Naive B cell (primary cell): ENCODE measurements around the gene PLCXD1. TPM values are rescaled to one million over a fixed set of nuclear protein-coding genes. Genes with fewer than 3 reads are reported as not detected.
A peak's percentile ranks its signal among the peaks of the same experiment; 100 is the strongest.
"Not testable (repeated sequence)": the region's sequence is repeated elsewhere in the genome, so short reads cannot be mapped to it uniquely, and the experiment has no call there.

Source experiments
- ATAC-seq, 2 donors: fragments of 150-1000 bp; cut with Tn5 transposase; 2 replicates each; pipeline ENCODE4 v1.10.0; 2021; ENCODE audit warnings: low read depth in 2 of 2, mild to moderate bottlenecking in 2 of 2, moderate library complexity in 2 of 2
- DNase-seq: peaks from one replicate; pipeline ENCODE4 v3.0.0; 2022
- H3K27ac Mint-ChIP-seq, 6 donors: one replicate each; pipeline ENCODE4 v1.8.0; 2020 to 2022; ENCODE audit warnings: mild to moderate bottlenecking in 6 of 6, mixed read lengths in 6 of 6, moderate library complexity in 5 of 6, inconsistent platforms in 2 of 6
- H3K27me3 Mint-ChIP-seq, 3 donors: one replicate each; pipeline ENCODE4 v1.8.0; 2021 to 2022; ENCODE audit warnings: mixed read lengths in 3 of 3, mild to moderate bottlenecking in 1 of 3
- H3K36me3 Mint-ChIP-seq, 2 donors: one replicate each; pipeline ENCODE4 v1.8.0; 2020 to 2022; ENCODE audit warnings: mixed read lengths in 2 of 2, inconsistent platforms in 1 of 2, mild to moderate bottlenecking in 1 of 2
- H3K4me1 Mint-ChIP-seq, 3 donors: one replicate each; pipeline ENCODE4 v1.8.0; 2020 to 2022; ENCODE audit warnings: mixed read lengths in 3 of 3, inconsistent platforms in 1 of 3, mild to moderate bottlenecking in 1 of 3, moderate library complexity in 1 of 3
- H3K4me3 Mint-ChIP-seq, 8 donors: one replicate each; pipeline ENCODE4 v1.8.0; 2020 to 2022; ENCODE audit warnings: mild to moderate bottlenecking in 8 of 8, mixed read lengths in 8 of 8, moderate library complexity in 8 of 8, inconsistent platforms in 2 of 8
- H3K9me3 Mint-ChIP-seq, 7 donors: one replicate each; pipeline ENCODE4 v1.8.0; 2020 to 2022; ENCODE audit warnings: mixed read lengths in 7 of 7, mild to moderate bottlenecking in 5 of 7, inconsistent platforms in 2 of 7, moderate library complexity in 1 of 7
- polyA plus RNA-seq, 6 donors: library from polyadenylated mRNA; unstranded; fragments of 300-500 nt; fragmentation: Illumina TruSeq; gene quantifications; one replicate each; pipeline ENCODE4 v1.2.3, GENCODE V29; 2021; ENCODE audit warnings: low read depth in 6 of 6

PLCXD1 gene
- polyA plus RNA-seq, 6 donors from 2014 or later: 2.6 to 6.5 (median 4.8) TPM; not detected in 1

DNA sequence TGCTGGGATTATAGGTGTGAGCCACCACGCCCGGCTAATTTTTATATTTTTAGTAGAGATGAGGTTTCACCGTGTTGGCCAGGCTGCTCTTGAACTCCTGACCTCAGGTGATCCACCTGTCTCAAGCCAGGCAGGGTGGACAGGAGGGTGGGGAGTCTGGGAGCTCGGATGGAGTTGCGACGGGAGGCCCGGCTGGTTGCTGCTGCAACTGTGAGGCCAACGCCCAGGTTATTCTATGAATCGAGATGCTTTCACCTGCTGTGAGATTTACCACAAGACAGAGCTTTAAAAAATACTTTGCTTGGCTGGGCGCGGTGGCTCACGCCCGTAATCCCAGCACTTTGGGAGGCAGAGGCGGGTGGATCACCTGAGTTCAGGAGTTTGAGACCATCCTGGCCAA, 24.1 kb upstream of the PLCXD1 start:
- Mint-ChIP-seq H3K4me1 (peaks cover 0 to 17% (median 8%) of the 10 kb centered on the region in 3 donors), H3K9me3 (peaks cover 0 to 12% (median 10%) of the 10 kb centered on the region in 7 donors)
- not testable (repeated sequence) for ATAC-seq, H3K36me3 Mint-ChIP-seq, H3K27ac Mint-ChIP-seq, H3K27me3 Mint-ChIP-seq, H3K4me3 Mint-ChIP-seq, DNase-seq

GRCh38 chrX:257681-258289, 23.4 kb upstream of the PLCXD1 start:
- peaks cover 0 to 10% (median under 1%) of the 10 kb centered on the region in 3 donors for H3K4me1 Mint-ChIP-seq
- no peak for ATAC-seq

DNA sequence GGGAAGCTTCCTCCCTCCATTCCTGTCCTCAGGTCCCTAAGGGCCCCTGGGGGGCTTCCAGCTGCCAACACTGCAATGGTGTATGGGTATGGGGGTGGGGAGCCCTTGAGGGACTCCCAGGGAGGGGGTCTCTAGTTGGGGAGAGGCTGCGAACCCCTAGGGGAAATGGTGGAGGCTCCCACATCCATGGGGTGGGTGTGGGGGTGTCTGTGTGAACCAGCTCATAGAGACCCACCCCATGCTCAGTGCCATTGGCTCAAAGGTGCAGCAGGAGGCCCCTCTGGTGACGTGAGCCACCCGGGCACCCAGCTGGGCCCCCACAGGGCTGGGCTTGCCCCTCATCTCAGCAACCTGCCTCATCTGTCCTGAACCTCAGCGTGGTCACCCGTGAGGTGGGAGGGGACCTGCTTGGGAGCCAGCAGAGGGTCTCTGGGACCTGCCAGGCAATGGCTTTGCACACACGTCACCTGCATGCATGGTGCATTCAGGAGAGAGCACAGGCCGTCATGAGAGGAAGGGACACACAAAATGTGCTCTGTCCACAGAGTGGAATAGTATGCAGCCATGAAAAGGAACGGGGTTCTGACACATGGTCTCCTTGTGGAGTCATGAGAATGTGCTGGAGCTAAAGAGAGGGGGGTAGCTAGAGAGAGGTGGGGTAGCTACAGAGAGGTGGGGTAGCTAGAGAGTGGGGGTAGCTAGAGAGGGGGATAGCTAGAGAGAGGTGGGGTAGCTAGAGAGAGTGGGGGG, 22.7 kb upstream of the PLCXD1 start:
- H3K27ac Mint-ChIP-seq: peak overlapping the region in 1 of 6 donors; percentile 95
- ATAC-seq: no peak

More at GRCh38 chrX:257681-258289, 23.4 kb upstream of the PLCXD1 start:
- Mint-ChIP-seq H3K36me3 (peaks cover 0 to 2% of the 10 kb centered on the region in 2 donors), H3K4me3 (no peak overlapping the region), H3K27ac (peak overlapping the region in 1 of 6 donors; percentile 41), H3K9me3 (peaks cover 0 to 5% (median 3%) of the 10 kb centered on the region in 7 donors), H3K27me3 (no peaks in the 10 kb centered on the region)
- no peak for DNase-seq

DNA sequence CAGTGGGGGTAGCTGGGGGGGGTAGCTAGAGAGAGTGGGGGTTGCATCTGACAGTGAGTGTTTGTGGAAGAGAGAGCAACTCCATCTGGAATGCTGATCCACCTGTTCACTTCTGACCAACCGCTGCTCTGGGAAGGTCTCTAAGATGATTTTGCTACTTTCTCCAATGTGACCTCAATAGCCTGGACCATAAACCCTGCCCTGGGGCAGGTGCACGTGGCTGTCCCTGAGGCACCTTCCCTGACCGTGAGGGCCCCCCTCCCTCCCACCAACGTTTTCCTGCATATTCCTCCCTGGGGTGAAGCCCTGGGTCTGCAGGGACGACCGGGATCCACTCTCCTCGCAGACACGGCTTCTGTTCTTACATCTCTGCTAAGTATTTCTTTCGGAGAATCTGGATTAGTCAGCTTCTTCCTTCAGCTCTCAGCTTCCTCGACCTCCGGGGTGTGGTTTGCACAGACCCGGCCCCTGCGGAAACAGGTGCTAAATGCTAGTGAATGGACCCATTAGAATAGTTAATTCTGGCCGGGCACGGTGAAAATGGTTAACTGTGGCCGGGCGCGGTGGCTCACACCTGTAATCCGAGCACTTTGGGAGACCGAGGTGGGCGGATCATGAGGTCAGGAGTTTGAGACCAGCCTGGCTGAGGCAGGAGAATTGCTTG, 21.4 kb upstream of the PLCXD1 start:
- H3K9me3 Mint-ChIP-seq: no peaks in the 10 kb centered on the region
- no peaks in the 10 kb centered on the region for H3K36me3 Mint-ChIP-seq
- peak overlapping the region in 3 of 8 donors; percentile 21 to 52 (median 51) for H3K4me3 Mint-ChIP-seq
- H3K4me1 Mint-ChIP-seq: no peaks in the 10 kb centered on the region
- H3K27ac Mint-ChIP-seq: peak overlapping the region in 1 of 6 donors; percentile 11
- DNase-seq: no peak
- H3K27me3 Mint-ChIP-seq: no peaks in the 10 kb centered on the region
- ATAC-seq: no peak

More for the DNA sequence above, 22.7 kb upstream of the PLCXD1 start:
- DNase-seq: no peak
- Mint-ChIP-seq H3K4me3 (no peak overlapping the region), H3K9me3 (peaks cover 0 to 3% (median 2%) of the 10 kb centered on the region in 7 donors), H3K4me1 (peaks cover 0 to 5% (median 0%) of the 10 kb centered on the region in 3 donors), H3K36me3 (no peaks in the 10 kb centered on the region), H3K27me3 (no peaks in the 10 kb centered on the region)

DNA sequence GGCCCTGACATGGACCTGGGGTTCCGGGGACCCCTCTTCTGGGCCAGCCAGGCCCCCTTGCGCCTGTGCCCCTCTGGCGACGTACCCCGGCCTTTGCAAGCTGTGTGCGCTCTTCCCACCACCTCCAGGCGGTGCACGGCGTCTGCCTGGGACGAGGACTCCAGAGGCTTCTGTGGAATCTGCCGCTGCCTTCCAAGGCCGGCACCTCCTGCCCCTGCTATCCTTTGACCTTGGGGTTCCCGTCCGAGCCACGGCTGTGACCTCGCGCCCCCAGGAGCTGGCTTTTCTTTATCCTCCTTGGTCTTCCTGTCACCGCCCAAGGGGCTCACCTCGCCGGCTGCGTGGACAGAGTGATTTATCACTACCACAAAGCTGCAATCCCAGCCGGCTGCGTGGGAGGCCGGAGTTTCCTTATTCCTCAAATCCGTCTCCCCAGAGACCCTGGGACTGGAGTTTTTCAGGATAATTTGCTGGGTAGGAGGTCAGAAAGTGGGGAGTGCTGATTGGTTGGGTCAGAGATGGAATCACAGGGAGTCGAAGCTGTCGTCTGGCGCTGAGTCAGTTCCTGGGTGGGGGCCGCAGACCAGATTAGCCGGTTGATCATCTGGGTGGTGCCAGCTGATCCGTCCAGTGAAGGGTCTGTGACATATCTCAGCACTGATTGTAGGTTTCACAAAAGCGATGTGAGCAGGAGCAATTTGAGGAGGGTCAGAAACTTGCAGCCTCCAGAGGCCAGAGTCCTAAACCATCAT, 19.8 kb upstream of the PLCXD1 start:
- H3K4me3 Mint-ChIP-seq: no peak overlapping the region
- DNase-seq: no peak
- peak overlapping the region in 1 of 6 donors; percentile 33 for H3K27ac Mint-ChIP-seq
- no peaks in the 10 kb centered on the region for H3K4me1 Mint-ChIP-seq
- H3K36me3 Mint-ChIP-seq: no peaks in the 10 kb centered on the region
- no peak for ATAC-seq
- no peaks in the 10 kb centered on the region for H3K27me3 Mint-ChIP-seq
- H3K9me3 Mint-ChIP-seq: no peaks in the 10 kb centered on the region

DNA sequence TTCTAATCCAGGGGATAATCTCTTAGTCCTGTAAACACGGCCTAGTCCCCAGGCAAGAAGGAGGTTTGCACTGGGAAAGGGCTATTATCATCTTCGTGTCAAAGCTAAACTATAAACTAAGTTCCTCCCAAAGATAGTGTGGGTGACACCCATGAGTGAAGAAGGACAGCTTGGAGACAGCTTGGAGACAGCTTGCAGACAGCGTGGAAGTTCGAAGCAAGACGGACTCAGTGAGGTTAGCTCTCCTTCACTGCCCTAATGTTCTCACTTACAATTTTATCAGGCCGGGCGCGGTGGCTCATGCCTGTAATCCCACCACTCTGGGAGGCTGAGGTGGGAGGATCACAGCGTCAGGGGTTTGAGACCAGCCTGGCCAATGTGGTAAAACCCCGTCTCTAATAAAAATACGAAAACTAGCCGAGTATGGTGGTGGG, 19.2 kb upstream of the PLCXD1 start:
- ATAC-seq (no peak), DNase-seq (no peak)
- no peaks in the 10 kb centered on the region for H3K9me3 Mint-ChIP-seq
- H3K36me3 Mint-ChIP-seq: no peaks in the 10 kb centered on the region
- H3K27me3 Mint-ChIP-seq: no peaks in the 10 kb centered on the region
- H3K4me1 Mint-ChIP-seq: no peaks in the 10 kb centered on the region
- no peak overlapping the region for H3K4me3 Mint-ChIP-seq
- H3K27ac Mint-ChIP-seq: peak overlapping the region in 1 of 6 donors; percentile 20

DNA sequence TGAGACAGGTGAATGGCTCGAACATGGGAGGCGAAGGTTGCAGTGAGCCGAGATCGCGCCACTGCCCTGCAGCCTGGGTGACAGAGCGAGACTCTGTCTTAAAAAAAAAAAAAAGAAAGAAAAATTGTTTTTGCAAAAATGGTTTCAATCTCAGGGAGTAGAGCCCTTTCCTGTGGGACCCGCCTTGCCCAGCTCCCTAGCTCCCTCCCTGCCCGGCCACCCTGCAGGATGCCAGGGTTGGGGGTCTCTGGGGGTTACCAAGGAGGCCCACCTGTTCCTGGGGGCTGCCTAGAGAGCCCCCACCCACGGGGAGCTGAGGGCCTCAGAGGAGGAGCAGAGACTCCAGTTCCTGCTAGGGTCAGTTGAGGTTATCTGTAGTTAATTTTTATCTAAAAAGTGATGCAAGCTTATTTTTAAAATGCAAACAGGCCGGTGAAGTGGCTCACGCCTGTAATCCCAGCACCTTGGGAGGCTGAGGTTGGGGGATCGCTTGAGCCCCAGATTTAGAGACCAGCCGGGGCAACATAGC, 18.7 kb upstream of the PLCXD1 start:
- Mint-ChIP-seq H3K36me3 (no peaks in the 10 kb centered on the region), H3K4me1 (no peaks in the 10 kb centered on the region), H3K9me3 (no peaks in the 10 kb centered on the region), H3K4me3 (no peak overlapping the region), H3K27ac (no peak overlapping the region), H3K27me3 (no peaks in the 10 kb centered on the region)
- no peak for ATAC-seq
- DNase-seq: no peak

GRCh38 chrX:264006-264405, 17.2 kb upstream of the PLCXD1 start:
- H3K4me3 Mint-ChIP-seq, H3K36me3 Mint-ChIP-seq, ATAC-seq, H3K4me1 Mint-ChIP-seq, DNase-seq, H3K27ac Mint-ChIP-seq, H3K9me3 Mint-ChIP-seq, H3K27me3 Mint-ChIP-seq: not testable (repeated sequence)

- Mint-ChIP-seq H3K4me1 (no peaks in the 10 kb centered on the region), H3K36me3 (no peaks in the 10 kb centered on the region), H3K4me3 (no peak overlapping the region), H3K27ac (peak overlapping the region in 2 of 6 donors; percentile 57), H3K27me3 (no peaks in the 10 kb centered on the region), H3K9me3 (no peaks in the 10 kb centered on the region)
- DNase-seq (no peak), ATAC-seq (no peak)
Measured at GRCh38 chrX:264634-265455, 16.3 kb upstream of the PLCXD1 start.

GRCh38 chrX:265502-265901, 15.7 kb upstream of the PLCXD1 start:
- Mint-ChIP-seq H3K4me1 (no peaks in the 10 kb centered on the region), H3K27me3 (no peaks in the 10 kb centered on the region), H3K4me3 (no peak overlapping the region), H3K9me3 (no peaks in the 10 kb centered on the region), H3K36me3 (no peaks in the 10 kb centered on the region), H3K27ac (peak overlapping the region in 1 of 6 donors; percentile 57)
- no peak for ATAC-seq
- DNase-seq: no peak

- Mint-ChIP-seq H3K27me3 (no peaks in the 10 kb centered on the region), H3K36me3 (no peaks in the 10 kb centered on the region), H3K4me1 (no peaks in the 10 kb centered on the region), H3K4me3 (no peak overlapping the region), H3K27ac (no peak overlapping the region), H3K9me3 (no peaks in the 10 kb centered on the region)
- ATAC-seq: no peak
- DNase-seq: no peak
Measured at GRCh38 chrX:267771-268261, 13.4 kb upstream of the PLCXD1 start.

GRCh38 chrX:270848-271367, 10.3 kb upstream of the PLCXD1 start:
- H3K36me3 Mint-ChIP-seq: no peaks in the 10 kb centered on the region
- H3K27ac Mint-ChIP-seq: peak overlapping the region in 1 of 6 donors; percentile 18
- H3K27me3 Mint-ChIP-seq: no peaks in the 10 kb centered on the region
- DNase-seq: no peak
- H3K9me3 Mint-ChIP-seq: no peaks in the 10 kb centered on the region
- peak overlapping the region in 2 of 8 donors; percentile 29 to 57 for H3K4me3 Mint-ChIP-seq
- ATAC-seq: no peak
- H3K4me1 Mint-ChIP-seq: peaks cover 3 to 7% (median 6%) of the 10 kb centered on the region in 3 donors
